GM18861 (cell line): ENCODE measurements around the gene ZNF581.

Experiments used
- ATAC-seq: cut with Tn5 transposase; IDR thresholded peaks from one replicate; pipeline ENCODE4 v1.9.1; 2021; ENCODE audit not compliant: unreplicated experiment

Gene ZNF581

GRCh38 chr19:55647732-55648584 lies 4.5 kb downstream of the ZNF581 start, which contains the start of gene CCDC106:
Gene CCDC106, plus strand, starts transcription at chr19:55648212. Its CDS starts 835 bp downstream, at chr19:55649047.
- no peak for ATAC-seq

GRCh38 chr19:55648585-55649267 lies 5.3 kb downstream of the ZNF581 start:
- no peak for ATAC-seq

GRCh38 chr19:55649268-55650125 lies 6.0 kb downstream of the ZNF581 start:
- no peak for ATAC-seq

- no peak for ATAC-seq
These were observed 6.7 kb downstream of the ZNF581 start for GRCh38 chr19:55650126-55650557.

GRCh38 chr19:55650602-55651230 lies 7.3 kb downstream of the ZNF581 start:
- ATAC-seq = no peak

- ATAC-seq = no peak
These were observed 7.8 kb downstream of the ZNF581 start for GRCh38 chr19:55651236-55651635.

- ATAC-seq = no peak
These were observed 9.1 kb downstream of the ZNF581 start for GRCh38 chr19:55652311-55653128.

- peak; percentile 36 for ATAC-seq
These were observed 10.3 kb downstream of the ZNF581 start for GRCh38 chr19:55653651-55654322.

GRCh38 chr19:55654323-55654867 lies 10.9 kb downstream of the ZNF581 start:
- ATAC-seq = peak; percentile 43

GRCh38 chr19:55654868-55655647 lies 11.6 kb downstream of the ZNF581 start, which contains the start of gene U2AF2:
Gene U2AF2, plus strand, starts transcription at chr19:55655035. Its CDS starts 70 bp downstream, at chr19:55655105.
- ATAC-seq = peak; percentile 21

- no peak for ATAC-seq
These were observed 12.2 kb downstream of the ZNF581 start for GRCh38 chr19:55655648-55656040.

GRCh38 chr19:55656552-55656951 lies 13.1 kb downstream of the ZNF581 start:
- no peak for ATAC-seq

- ATAC-seq = no peak
These were observed 13.7 kb downstream of the ZNF581 start for GRCh38 chr19:55656988-55657747.

GRCh38 chr19:55658846-55659459 lies 15.5 kb downstream of the ZNF581 start:
- no peak for ATAC-seq

- ATAC-seq = no peak
These were observed 16.4 kb downstream of the ZNF581 start for GRCh38 chr19:55659822-55660221.

GRCh38 chr19:55660404-55660803 lies 17.0 kb downstream of the ZNF581 start:
- ATAC-seq = no peak

GRCh38 chr19:55660991-55661390 lies 17.5 kb downstream of the ZNF581 start:
- ATAC-seq = no peak
